Testis (tissue), 2 donors: ENCODE results near the gene CITED1.

Experiments
- POLR2A ChIP-seq: fragments of 450-650 bp; IDR thresholded peaks from one replicate; pipeline ENCODE4 v1.6.1; 2017; ENCODE audit warnings: antibody characterized with exemption, mild to moderate bottlenecking, moderate library complexity
- TF ChIP-seq, protein P1 (sequence below), 3 experiments: fragments of 450-650 bp in 2 of 3; fragments of 200-600 bp in 1 of 3; sonication (generic) in 1 of 3; IDR thresholded peaks; one replicate each; pipeline ENCODE4 v1.5.1; 2016 to 2019; ENCODE audit warnings: antibody characterized with exemption in 3 of 3, mild to moderate bottlenecking in 2 of 3, moderate library complexity in 1 of 3

DNA sequence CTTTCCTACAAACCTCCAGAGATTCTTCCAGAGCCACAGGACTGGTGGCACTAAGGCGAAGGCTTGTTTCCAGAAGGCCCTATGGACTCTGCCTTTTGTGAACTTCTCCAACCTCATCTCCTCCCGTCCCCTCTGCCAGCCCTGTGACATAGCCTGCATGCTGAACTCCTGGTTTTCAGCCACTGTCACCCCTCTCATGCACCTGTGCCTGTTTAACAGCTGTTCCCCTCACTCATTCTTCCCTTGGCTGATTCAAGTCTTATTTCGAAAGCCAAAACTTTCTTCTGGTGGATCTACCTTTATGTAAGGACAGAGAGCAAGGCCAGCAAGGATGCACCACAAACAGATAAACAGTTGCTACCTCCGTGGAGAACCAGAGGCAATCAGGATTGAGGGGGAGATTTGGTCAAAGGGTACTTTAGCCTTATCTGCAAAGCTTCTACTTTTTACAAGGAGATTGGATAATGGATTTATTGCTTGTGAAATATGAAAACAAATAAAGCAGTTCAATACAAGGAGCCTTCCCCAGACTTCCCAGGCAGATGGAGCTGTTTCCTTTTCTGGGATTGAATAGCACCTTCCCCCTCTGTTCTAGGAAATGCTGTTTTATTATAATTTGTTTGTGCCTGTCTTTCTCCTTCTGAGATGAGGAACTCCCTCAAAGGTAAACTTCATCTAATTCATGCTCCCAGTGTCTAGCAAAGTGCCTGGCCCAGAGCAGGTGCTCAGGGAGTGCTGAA lies 5.7 kb downstream of the CITED1 start:
- TF ChIP-seq, protein P1, sequence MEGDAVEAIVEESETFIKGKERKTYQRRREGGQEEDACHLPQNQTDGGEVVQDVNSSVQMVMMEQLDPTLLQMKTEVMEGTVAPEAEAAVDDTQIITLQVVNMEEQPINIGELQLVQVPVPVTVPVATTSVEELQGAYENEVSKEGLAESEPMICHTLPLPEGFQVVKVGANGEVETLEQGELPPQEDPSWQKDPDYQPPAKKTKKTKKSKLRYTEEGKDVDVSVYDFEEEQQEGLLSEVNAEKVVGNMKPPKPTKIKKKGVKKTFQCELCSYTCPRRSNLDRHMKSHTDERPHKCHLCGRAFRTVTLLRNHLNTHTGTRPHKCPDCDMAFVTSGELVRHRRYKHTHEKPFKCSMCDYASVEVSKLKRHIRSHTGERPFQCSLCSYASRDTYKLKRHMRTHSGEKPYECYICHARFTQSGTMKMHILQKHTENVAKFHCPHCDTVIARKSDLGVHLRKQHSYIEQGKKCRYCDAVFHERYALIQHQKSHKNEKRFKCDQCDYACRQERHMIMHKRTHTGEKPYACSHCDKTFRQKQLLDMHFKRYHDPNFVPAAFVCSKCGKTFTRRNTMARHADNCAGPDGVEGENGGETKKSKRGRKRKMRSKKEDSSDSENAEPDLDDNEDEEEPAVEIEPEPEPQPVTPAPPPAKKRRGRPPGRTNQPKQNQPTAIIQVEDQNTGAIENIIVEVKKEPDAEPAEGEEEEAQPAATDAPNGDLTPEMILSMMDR (IDR thresholded peaks at IDR 0.05): no peak
- TF ChIP-seq POLR2A: no peak
